ENCODE results near the gene CFAP46. TPM values are rescaled to one million over a fixed set of nuclear protein-coding genes. Genes with fewer than 3 reads are reported as not detected.

CFAP46 gene
- polyA plus RNA-seq, 3 donors = 0.07 TPM; not detected in 2

- H3K27me3 Mint-ChIP-seq (ENCODE audit: low read depth in 3 of 3) = peaks cover 2 to 22% (median 11%) of the 10 kb centered on the region in 3 donors
- peaks cover 0 to 11% (median 2%) of the 10 kb centered on the region in 7 donors for H3K9me3 Mint-ChIP-seq
- no peak overlapping the region for H3K9ac ChIP-seq (ENCODE audit: insufficient read depth, low read length, poor library complexity, severe bottlenecking)
- no peak overlapping the region for H2AFZ ChIP-seq (ENCODE audit: insufficient read depth, low read depth, low read length, poor library complexity, severe bottlenecking)
- no peak overlapping the region for H3K4me3 Mint-ChIP-seq
- no peaks in the 10 kb centered on the region for H3K36me3 Mint-ChIP-seq
- no peaks in the 10 kb centered on the region for H4K20me1 ChIP-seq (ENCODE audit: insufficient read depth, low read length)
- WGBS (ENCODE audit: insufficient coverage) = 93% methylated on average over 12 of the region's 13 CpGs
- no peaks in the 10 kb centered on the region for H3K4me1 Mint-ChIP-seq
- no peaks in the 10 kb centered on the region for H3K36me3 ChIP-seq (replicated peaks in 1 of 2; ENCODE audit: control insufficient read depth in 1 of 2, insufficient read depth in 2 of 2, low read length in 2 of 2)
- H3K27ac ChIP-seq (ENCODE audit: low read depth in 1 of 2, low read length in 2 of 2) = no peak overlapping the region
- no peak for DNase-seq
- H3K27ac Mint-ChIP-seq = no peak overlapping the region
- no peak overlapping the region for H3K4me2 ChIP-seq (replicated peaks; ENCODE audit: extremely low read depth, low read length, poor library complexity, severe bottlenecking)
- H3K79me2 ChIP-seq (ENCODE audit: insufficient read depth, low read length) = no peaks in the 10 kb centered on the region
- intact Hi-C loops (cut with micrococcal nuclease) = no loop called here
- no peak overlapping the region for H3K4me3 ChIP-seq (replicated peaks in 1 of 3; ENCODE audit: low read depth in 2 of 3, low read length in 3 of 3)
- no peak for TF ChIP-seq CTCF (IDR thresholded peaks at IDR 0.05)
- H3K27me3 ChIP-seq (ENCODE audit: control insufficient read depth in 2 of 2, insufficient read depth in 2 of 2, low read length in 2 of 2) = no peaks in the 10 kb centered on the region
- H3K4me1 ChIP-seq (ENCODE audit: control insufficient read depth in 1 of 2, insufficient read depth in 2 of 2, low read length in 2 of 2) = no peaks in the 10 kb centered on the region
- H3K9me3 ChIP-seq (replicated peaks in 1 of 2; ENCODE audit: control insufficient read depth in 1 of 2, insufficient read depth in 1 of 2, low read length in 2 of 2) = peaks cover 0 to 10% of the 10 kb centered on the region in 2 donors
These were observed 85.4 kb downstream of the CFAP46 start for GRCh38 chr10:132856869-132857524.

GRCh38 chr10:132855889-132856288 is 86.5 kb downstream of the CFAP46 start:
- 83% methylated on average over 3 of the region's 7 CpGs for WGBS (ENCODE audit: insufficient coverage)
- peaks cover 2 to 24% (median 13%) of the 10 kb centered on the region in 3 donors for H3K27me3 Mint-ChIP-seq (ENCODE audit: low read depth in 3 of 3)

More at GRCh38 chr10:132855889-132856288, 86.5 kb downstream of the CFAP46 start:
- H3K36me3 ChIP-seq (replicated peaks in 1 of 2; ENCODE audit: control insufficient read depth in 1 of 2, insufficient read depth in 2 of 2, low read length in 2 of 2) = no peaks in the 10 kb centered on the region
- H3K9ac ChIP-seq (ENCODE audit: insufficient read depth, low read length, poor library complexity, severe bottlenecking) = no peak overlapping the region
- H3K4me1 ChIP-seq (ENCODE audit: control insufficient read depth in 1 of 2, insufficient read depth in 2 of 2, low read length in 2 of 2) = no peaks in the 10 kb centered on the region
- TF ChIP-seq CTCF (IDR thresholded peaks at IDR 0.05) = no peak
- H3K9me3 ChIP-seq (replicated peaks in 1 of 2; ENCODE audit: control insufficient read depth in 1 of 2, insufficient read depth in 1 of 2, low read length in 2 of 2) = peaks cover 0 to 10% of the 10 kb centered on the region in 2 donors
- no peak for DNase-seq
- intact Hi-C loops (cut with micrococcal nuclease) = no loop called here
- no peaks in the 10 kb centered on the region for H3K79me2 ChIP-seq (ENCODE audit: insufficient read depth, low read length)
- H3K4me1 Mint-ChIP-seq = no peaks in the 10 kb centered on the region
- H3K9me3 Mint-ChIP-seq = peaks cover 0 to 11% (median 4%) of the 10 kb centered on the region in 7 donors
- H2AFZ ChIP-seq (ENCODE audit: insufficient read depth, low read depth, low read length, poor library complexity, severe bottlenecking) = no peak overlapping the region
- H3K4me3 ChIP-seq (replicated peaks in 1 of 3; ENCODE audit: low read depth in 2 of 3, low read length in 3 of 3) = no peak overlapping the region
- H3K4me3 Mint-ChIP-seq = no peak overlapping the region
- no peaks in the 10 kb centered on the region for H3K27me3 ChIP-seq (ENCODE audit: control insufficient read depth in 2 of 2, insufficient read depth in 2 of 2, low read length in 2 of 2)
- no peaks in the 10 kb centered on the region for H4K20me1 ChIP-seq (ENCODE audit: insufficient read depth, low read length)
- no peak overlapping the region for H3K4me2 ChIP-seq (replicated peaks; ENCODE audit: extremely low read depth, low read length, poor library complexity, severe bottlenecking)
- H3K27ac ChIP-seq (ENCODE audit: low read depth in 1 of 2, low read length in 2 of 2) = no peak overlapping the region
- no peak overlapping the region for H3K27ac Mint-ChIP-seq
- H3K36me3 Mint-ChIP-seq = no peaks in the 10 kb centered on the region

Data from CD14-positive monocyte (primary cell).